Activated T-helper 1 cell treated with anti-CD3 and anti-CD28 coated beads, Interleukin-2, amount 50 U/mL, for 16 hours (primary cell): ENCODE results near the gene CEP19.

Source experiments
- DNase-seq, 2 donors: peaks; one replicate each; pipeline ENCODE4 v3.0.0-alpha.2; 2020; ENCODE audit warnings: low read depth in 1 of 2, low spot score in 1 of 2

The CEP19 gene

DNA sequence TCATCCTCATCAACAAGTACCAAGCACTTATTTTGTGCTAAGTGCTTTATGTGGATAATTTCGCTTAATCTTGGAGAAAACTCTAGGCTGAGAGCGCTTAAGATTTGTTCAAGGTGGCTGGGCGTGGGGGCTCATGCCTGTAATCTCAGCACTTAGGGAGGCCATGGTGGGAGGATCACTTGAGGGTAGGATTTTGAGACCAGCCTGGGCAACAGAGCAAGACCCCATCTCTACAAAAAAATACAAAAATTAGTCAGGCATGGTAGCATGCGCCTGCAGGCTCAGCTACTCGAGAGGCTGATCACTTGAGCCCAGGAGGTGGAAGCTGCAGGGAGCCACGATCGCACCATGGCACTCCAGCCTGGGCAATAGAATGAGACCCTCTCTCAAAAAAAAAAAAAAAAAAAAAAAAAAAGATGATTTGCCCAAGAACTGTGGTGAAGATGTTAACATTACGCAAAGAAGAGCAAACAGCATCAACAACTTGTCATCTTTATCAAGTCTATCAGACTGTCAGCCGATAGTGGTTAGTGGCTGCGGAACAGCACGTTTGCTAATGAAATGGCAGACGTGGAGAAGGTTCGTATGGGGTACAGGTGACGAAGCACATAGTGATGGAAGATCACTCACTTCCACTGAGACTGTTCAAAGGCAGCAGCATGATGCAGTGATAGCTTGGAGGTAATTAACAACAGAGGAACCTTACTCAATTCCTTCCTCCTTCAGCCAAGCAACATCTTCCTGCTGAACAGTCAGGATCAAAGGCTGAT lies 44.8 kb downstream of the CEP19 start:
- no peak for DNase-seq

DNA sequence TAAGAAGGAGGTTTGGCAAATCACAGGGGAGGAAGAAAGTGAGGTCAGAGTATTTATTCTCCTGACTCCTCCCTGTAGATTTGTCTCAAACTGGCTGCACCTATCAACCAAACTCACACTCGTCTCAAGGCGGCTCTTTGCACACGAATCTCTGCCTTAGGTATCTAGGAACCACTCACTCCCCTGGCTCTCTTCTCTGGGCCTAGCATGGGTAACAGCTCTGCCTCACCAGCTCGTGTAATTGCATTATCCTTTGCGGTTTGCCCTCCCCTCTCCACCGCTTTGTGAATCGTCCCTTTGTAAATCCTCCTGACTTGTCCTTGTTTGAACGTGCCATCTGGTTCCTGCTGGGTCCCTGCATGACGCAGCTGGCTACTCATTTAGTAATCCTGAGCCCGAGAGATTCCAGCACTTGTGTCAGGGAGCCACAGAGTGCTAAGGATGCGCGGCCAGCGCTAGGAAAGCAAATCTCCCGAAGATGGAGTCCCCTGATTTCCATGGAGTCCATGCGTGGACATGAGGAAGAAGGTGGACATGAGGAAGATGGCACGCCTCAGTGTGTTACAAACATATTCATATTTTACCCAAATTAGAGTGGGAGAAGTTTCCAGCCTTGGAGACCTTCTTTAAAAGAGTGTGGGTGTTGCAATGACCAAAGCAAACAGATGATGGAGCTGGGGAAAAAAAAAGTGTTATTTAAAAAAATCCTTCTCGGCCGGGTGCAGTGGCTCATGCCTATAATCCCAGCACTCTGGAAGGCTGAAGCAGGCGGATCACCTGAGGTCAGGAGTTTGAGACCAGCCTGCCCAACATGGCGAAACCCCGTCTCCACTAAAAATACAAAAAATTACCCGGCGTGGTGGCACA lies 45.8 kb downstream of the CEP19 start:
- no peak for DNase-seq

DNA sequence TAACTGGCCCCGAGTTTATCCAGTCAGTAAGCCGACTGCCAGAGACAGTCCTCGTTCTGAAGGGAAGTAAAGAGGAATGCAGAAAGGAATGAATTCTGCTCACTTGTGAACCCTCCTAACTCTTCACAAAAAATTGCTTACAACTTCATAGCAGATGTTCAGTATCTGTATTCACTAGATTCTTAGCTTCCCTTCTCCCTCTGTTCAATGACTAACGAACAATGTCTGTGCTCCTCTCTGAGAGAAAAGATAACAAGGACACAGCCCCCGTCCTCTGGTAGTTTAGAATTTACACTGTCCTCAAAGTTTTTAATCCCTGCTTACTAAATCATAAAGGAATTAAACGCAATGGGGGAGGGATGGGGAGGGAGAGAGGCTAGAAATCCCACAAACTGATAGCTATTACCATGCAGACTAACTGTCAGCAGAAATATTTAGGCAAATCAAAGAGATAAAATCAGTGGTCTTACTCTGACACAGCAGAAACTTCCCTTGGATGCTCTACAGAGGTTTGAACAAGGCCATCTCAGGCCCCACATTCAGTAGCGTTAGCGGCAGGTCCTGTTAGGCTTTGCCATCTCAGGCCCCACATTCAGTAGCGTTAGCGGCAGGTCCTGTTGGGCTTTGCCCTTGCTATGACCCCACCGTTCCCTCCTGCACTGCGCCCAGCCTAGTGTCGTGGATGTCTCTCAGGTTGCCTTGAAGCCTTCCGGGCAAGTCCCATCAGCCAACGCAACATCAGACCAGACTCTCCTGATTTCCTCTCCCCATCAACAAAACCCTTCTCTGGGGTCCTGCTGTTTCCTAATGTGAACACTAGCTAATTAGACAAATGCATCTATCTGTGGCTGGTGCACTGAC lies 49.1 kb downstream of the CEP19 start:
- DNase-seq: no peak

DNA sequence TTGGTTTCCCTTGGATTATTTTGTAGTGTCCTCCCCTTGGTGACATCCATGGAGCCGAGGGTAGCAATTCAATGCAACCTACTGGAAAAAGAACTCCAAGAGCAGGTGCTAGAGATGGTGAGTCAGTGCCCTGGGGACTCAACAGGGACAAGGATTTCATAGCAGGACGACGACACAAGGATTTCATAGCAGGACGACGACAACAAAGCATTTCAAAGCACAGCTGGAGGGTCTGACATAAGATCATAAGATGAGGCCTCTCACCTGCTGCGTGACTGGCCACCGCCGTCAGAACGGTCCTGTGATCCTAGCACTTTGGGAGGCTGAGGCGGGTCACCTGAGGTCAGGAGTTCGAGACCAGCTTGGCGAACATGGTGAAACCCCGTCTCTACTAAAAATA lies 50.0 kb downstream of the CEP19 start:
- no peak for DNase-seq

DNA sequence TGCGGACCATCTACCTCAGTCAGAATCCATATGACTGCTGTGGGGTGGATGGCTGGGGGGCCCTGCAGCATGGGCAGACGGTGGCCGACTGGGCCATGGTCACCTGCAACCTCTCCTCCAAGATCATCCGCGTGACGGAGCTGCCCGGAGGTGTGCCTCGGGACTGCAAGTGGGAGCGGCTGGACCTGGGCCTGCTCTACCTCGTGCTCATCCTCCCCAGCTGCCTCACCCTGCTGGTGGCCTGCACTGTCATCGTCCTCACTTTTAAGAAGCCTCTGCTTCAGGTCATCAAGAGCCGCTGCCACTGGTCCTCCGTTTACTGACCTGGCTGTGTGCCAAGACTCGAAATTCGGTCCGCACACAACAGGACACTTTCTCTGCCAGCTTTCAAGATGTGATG lies 50.6 kb downstream of the CEP19 start:
- no peak for DNase-seq

DNA sequence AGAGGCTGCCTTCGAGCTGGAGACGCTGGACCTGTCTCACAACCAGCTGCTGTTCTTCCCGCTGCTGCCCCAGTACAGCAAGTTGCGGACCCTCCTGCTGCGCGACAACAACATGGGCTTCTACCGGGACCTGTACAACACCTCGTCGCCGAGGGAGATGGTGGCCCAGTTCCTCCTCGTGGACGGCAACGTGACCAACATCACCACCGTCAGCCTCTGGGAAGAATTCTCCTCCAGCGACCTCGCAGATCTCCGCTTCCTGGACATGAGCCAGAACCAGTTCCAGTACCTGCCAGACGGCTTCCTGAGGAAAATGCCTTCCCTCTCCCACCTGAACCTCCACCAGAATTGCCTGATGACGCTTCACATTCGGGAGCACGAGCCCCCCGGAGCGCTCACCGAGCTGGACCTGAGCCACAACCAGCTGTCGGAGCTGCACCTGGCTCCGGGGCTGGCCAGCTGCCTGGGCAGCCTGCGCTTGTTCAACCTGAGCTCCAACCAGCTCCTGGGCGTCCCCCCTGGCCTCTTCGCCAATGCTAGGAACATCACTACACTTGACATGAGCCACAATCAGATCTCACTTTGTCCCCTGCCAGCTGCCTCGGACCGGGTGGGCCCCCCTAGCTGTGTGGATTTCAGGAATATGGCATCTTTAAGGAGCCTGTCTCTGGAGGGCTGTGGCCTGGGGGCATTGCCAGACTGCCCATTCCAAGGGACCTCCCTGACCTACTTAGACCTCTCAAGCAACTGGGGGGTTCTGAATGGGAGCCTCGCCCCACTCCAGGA lies 51.5 kb downstream of the CEP19 start:
- DNase-seq: no peak

DNA sequence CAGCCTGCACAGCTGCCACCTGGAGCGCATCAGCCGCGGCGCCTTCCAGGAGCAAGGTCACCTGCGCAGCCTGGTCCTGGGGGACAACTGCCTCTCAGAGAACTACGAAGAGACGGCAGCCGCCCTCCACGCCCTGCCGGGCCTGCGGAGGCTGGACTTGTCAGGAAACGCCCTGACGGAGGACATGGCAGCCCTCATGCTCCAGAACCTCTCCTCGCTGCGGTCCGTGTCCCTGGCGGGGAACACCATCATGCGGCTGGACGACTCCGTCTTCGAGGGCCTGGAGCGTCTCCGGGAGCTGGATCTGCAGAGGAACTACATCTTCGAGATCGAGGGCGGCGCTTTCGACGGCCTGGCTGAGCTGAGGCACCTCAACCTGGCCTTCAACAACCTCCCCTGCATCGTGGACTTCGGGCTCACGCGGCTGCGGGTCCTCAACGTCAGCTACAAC lies 52.1 kb downstream of the CEP19 start:
- no peak for DNase-seq
